Kidney epithelial cell (primary cell): ENCODE data around the gene CD58. TPM values are rescaled to one million over a fixed set of nuclear protein-coding genes. Genes with fewer than 3 reads are reported as not detected.
"Not testable (repeated sequence)": the region's sequence is repeated elsewhere in the genome, so short reads cannot be mapped to it uniquely, and the experiment has no call there.

Source experiments
- DNase-seq: peaks from one replicate; pipeline ENCODE4 v3.0.0-alpha.2; 2010; ENCODE audit warnings: low read depth
- H3K27me3 ChIP-seq: 2 replicates; pipeline ENCODE4 v1.6.0; 2011; ENCODE audit warnings: low read length; ENCODE audit not compliant: control insufficient read depth, insufficient read depth
- H3K36me3 ChIP-seq: 2 replicates; pipeline ENCODE4 v1.5.1; 2011; ENCODE audit warnings: low read length; ENCODE audit not compliant: control insufficient read depth, insufficient read depth
- H3K4me3 ChIP-seq: 2 replicates; pipeline ENCODE4 v1.5.1; 2011; ENCODE audit warnings: low read depth, mild to moderate bottlenecking, control low read depth, low read length
- CTCF ChIP-seq: IDR thresholded peaks from 2 replicates; pipeline ENCODE4 v1.5.1; 2011; ENCODE audit warnings: mild to moderate bottlenecking, moderate library complexity, low read length, control low read depth, inconsistent platforms; ENCODE audit not compliant: insufficient read depth, poor library complexity, severe bottlenecking
- total RNA-seq: library from RNA; depleted of rRNA; stranded (reverse); fragments of >200 nt; gene quantifications from 2 replicates; pipeline ENCODE4 v1.2.3, GENCODE V29; 2015

CD58 gene
- total RNA-seq, 1 donor from 2014 or later, result 25.4 TPM

- H3K36me3 ChIP-seq, H3K4me3 ChIP-seq, H3K27me3 ChIP-seq, DNase-seq: not testable (repeated sequence)
- peak; percentile 11 for TF ChIP-seq CTCF
These were observed 24.4 kb upstream of the CD58 start for GRCh38 chr1:116595065-116595840.

DNA sequence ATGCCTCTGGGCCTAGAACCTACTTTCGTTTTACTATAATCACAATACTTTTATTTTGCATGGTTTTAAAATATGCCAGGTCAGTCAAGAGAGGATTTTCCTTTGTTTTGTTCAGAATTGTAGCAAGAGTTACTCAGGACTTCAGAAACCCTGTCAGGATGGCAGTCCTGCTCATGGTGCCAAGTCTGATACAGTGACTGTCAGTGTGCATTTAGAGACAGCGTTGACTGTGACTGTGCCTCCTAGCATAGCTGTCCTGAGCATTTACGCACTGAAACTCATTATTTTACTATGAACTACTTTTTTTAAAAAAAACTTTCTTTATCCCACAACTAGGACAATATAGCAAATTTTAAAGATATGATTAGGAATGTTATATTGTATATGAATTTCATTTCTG, 23.2 kb upstream of the CD58 start:
- not testable (repeated sequence) for H3K36me3 ChIP-seq, H3K27me3 ChIP-seq, H3K4me3 ChIP-seq, DNase-seq

GRCh38 chr1:116593401-116593800, 22.6 kb upstream of the CD58 start:
- not testable (repeated sequence) for DNase-seq, H3K36me3 ChIP-seq, H3K4me3 ChIP-seq, H3K27me3 ChIP-seq

- H3K36me3 ChIP-seq, H3K4me3 ChIP-seq, DNase-seq, H3K27me3 ChIP-seq: not testable (repeated sequence)
These were observed 21.3 kb upstream of the CD58 start for GRCh38 chr1:116591951-116592605.

- H3K36me3 ChIP-seq, H3K27me3 ChIP-seq, H3K4me3 ChIP-seq, DNase-seq: not testable (repeated sequence)
These were observed 20.5 kb upstream of the CD58 start for GRCh38 chr1:116591006-116591950.

DNA sequence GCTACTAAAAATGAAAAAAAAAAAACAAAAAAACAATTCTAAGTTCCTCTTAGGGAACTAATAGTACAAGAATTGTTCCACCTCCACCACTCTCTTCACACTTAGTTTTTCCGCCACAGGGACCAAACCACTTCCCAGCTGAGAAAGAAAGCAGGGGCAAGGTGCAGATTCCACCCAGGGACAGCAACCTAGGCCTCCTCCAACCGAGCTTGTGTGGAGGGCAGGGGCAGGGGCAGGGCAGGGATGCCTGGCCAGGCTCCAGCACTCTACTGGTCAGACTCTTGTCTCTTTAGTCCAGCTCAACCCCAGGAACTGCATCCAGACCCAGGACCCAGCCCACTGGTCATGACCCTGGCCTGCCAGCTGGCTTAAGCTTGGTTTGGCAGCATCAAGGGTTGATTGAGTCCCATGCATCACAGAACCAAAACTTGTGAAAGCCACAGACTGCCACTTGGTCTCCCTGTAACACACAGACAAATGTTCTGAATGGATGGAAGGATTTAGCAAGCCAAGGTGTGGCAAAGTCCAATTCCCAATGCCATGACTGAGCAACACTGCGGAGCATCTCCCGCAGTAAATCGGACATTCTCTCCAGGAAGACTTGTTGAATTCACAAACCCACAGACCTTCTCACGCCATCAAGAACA, 19.7 kb upstream of the CD58 start:
- not testable (repeated sequence) for H3K36me3 ChIP-seq, DNase-seq, H3K4me3 ChIP-seq, H3K27me3 ChIP-seq

- DNase-seq, H3K36me3 ChIP-seq, H3K4me3 ChIP-seq, H3K27me3 ChIP-seq: not testable (repeated sequence)
These were observed 18.4 kb upstream of the CD58 start for GRCh38 chr1:116589101-116589735.

DNA sequence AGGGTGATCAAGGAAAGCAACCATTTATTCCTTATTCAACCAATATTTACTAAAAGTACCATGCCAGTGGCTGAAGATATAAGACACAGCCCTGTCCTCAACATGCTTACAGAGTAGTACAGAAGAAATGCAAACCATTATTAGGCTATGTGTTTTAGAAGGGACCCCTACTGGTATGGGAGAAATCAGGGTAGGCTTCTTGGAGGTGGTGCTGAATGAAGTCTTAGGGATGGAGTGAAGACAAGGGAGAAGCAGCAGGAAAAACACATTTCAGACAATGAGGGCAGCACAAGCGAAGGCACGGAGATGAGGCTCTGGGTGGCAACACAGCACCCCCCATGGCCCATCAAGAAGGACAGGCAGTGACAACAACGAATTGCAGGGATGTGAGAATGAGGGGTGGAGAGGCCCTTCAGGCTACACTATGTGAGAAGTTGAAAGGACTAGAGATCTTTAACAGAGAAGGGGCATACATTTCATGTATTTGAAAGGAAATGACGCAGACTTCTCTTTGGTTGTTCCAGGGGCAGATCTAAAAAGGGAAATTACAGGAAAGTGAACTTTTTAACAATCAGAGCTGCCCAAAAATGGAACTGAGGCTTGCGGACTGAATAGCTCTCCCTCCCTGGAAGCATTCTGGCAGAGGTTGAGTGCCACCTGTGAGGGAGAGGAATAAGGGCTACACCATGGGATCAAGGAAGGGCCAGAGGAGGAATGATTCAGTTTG, 16.8 kb upstream of the CD58 start:
- TF ChIP-seq CTCF, result no peak
- Histone ChIP-seq H3K4me3 (no peak overlapping the region), H3K27me3 (no peaks in the 10 kb centered on the region), H3K36me3 (no peaks in the 10 kb centered on the region)
- no peak for DNase-seq
